CD4-positive, alpha-beta T cell treated with Interleukin-12 subunit alpha and Interleukin-12 subunit beta, for 1 hour (primary cell): ENCODE measurements around the gene ANKMY2.
"Not testable (repeated sequence)": the region's sequence is repeated elsewhere in the genome, so short reads cannot be mapped to it uniquely, and the experiment has no call there.

Experiments
- DNase-seq: peaks from one replicate; pipeline ENCODE4 v3.0.0-alpha.2; 2020

The ANKMY2 gene

DNA sequence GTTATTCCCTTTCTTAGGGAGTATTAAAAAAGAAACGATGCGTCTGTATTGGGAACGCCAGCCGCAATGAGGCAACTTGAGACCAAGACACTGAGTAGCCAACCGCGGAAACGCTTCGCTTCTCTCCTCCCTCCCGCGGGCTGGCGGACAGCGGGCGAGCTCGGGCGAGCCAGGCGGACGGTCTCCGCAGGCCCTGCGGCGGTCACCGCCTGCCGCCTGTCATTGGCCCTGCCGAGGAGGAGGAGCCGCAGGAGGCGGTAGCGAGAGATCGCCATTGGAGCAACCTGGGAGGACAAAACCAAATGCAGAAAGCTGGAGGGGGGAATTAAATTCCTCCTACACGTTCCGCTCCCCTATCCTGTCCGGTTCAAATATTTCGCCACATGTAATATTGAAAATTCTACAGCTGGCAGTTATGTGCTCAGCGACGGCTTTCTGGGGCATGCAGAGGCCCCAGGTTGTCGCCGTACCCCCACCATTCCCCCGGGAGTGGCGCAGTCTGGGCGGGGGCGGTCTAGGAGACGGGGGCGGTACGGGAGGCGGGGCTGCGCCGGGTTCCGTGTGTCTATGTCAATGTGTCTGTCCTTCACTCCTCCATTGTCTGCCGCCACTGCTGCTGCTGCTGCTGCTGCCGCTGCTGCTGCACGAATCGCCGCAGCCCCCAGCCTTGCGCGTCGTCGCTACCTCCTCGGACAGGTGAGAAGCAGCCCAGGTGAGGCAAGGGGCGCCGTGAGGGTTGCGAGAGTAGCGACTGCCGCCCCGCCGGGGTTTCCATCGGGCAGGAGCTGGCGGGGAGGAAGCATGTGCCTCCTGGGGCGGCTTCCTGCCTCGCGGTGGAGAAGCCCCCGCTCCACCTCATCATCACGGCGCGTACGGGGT lies at the start of gene ANKMY2, which contains the start of gene BZW2:
Gene ANKMY2, minus strand, starts transcription at position 162 of the 879 bp plus-strand sequence. CDS start 181 bp downstream, outside the sequence.
Gene BZW2, plus strand, starts transcription at position 589 of the 879 bp plus-strand sequence. CDS start 19,263 bp downstream, outside the sequence.
- DNase-seq = peak; percentile 93

GRCh38 chr7:16694806-16695205 lies 49.3 kb upstream of the ANKMY2 start:
- no peak for DNase-seq

DNA sequence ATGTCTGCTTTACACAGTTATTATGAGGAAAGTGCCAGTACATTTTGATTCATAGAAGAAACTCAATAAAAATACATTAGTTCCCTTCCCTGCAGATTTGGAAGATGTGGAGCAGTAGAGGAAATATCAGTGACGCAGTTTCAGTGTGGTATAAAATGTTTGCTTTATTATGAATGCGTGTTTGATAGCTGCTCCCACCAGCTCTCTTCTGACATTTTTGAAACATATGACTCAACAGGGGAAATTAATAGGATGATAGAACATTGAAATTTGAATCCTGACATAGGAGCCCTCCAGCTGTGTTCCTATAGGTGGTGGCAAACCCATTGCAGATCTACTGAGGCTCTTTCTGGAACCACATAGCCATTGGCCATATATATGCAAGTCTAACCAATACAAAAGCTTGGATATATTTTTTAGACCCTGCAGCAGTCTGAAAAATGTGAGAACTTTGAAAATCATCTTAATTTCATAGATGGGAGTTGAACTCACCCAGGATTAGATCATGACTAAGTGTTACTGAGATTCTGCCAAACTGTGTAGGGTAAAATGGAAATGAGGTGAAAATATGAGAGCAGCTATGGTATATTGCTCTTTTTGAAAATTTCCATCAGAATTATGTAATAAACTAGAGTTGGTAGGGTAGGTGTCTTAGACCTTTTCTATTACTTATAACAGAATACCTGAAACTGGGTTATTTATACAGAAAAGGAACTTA lies 48.2 kb upstream of the ANKMY2 start:
- DNase-seq = no peak

- DNase-seq = no peak
Observed at GRCh38 chr7:16691241-16691640, 45.7 kb upstream of the ANKMY2 start.

GRCh38 chr7:16688249-16688648 lies 42.7 kb upstream of the ANKMY2 start:
- DNase-seq = no peak

DNA sequence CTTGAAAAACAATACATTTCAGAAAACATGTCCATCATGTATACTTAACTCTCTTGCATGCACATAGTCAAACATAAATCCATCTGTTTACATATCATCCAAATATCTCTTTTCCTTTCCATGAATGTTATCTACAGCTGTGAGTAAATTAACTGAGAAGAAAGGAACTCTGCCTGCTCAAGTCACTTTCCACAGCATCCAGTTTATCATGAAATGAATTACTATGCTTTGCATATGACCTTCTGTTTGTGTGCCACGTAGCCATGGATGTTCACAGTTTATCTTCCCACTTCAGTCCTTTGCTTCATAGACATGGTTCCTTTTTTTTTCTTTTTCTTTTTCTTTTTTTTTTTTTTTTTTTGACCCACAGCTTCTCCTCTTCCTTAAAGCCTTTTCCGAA lies 40.0 kb upstream of the ANKMY2 start:
- no peak for DNase-seq

DNA sequence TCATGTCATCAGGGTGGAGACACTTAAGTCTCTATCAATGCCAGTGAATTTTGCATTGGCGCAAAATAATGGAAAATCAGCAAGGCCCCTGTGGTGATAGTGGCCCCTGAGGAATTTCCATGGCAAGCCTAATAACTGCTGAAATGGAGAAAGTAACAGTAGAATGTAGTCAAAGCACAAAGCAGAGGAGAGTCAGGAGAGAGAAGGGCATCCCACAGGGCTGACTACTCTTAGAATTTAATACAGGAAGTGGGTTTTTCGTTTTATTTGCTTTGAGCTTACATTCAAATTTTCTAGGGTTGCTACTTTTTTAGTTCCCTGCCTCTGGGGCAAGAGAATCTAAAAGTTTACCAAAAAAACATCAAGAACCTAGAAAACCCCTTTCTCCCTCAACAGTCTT lies 39.4 kb upstream of the ANKMY2 start:
- no peak for DNase-seq

- DNase-seq = not testable (repeated sequence)
Observed at GRCh38 chr7:16678645-16679566, 33.4 kb upstream of the ANKMY2 start.

DNA sequence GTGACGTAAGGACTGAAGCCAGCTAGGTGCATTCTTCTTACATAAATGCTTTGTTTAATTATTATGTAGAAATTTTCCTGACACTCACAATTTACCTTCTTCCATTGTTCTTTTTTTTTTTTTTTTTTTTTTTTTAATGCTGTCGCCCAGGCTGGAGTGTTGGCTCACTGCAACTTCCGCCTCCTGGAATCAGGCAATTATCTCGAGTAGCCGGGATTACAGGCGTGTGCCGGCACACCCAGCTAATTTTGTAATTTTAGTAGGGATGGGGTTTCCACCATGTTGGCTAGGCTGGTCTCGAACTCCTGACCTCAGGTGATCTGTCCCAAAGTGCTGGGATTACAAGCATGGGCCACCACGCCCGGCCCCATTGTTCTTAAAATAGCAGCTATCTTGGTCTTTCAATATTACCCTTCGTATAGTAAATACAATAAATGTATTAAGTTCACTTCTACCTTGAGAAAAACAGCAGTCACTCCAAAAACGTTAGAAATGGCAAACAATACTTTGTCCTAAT lies 32.5 kb upstream of the ANKMY2 start:
- DNase-seq = no peak

DNA sequence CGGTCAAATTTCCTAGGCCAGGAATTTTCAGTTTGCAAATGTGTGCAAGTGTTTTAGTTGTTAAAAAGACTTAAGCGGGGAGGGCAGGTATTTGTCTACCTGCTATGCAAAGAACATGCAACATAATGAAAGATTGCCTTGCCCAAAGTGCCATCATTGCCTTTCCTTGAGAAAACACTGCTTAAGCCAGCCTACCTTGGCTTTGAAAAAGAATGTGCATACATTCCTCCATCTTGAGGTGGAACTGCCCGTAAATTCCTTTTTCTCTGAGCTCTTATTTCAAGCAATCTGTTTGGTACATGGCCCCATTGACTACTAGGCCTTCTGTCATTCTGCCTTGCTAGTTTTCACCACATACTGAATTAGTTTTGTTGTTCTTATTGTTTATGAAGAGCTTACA lies 29.7 kb upstream of the ANKMY2 start:
- no peak for DNase-seq

DNA sequence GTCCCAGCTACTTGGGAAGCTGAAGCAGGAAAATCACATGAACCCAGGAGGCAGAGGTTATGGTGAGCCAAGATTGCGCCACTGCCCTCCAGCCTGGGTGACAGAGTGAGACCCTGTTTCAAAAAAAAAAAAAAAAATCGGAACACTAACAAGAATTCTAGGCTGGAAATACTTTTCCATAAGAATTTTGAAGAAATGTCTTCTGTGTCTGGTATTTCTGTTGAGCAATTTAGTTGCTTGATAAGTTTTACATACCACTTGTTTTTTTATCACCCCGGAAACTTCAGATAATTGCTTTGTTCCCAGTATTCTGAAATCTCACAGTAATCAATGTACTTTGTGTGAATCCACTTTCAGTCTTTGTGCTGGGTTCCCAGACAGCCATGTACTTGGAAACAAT lies 26.3 kb upstream of the ANKMY2 start:
- DNase-seq = no peak

GRCh38 chr7:16670731-16671344 lies 25.3 kb upstream of the ANKMY2 start:
- DNase-seq = no peak

- DNase-seq = no peak
Observed at GRCh38 chr7:16670021-16670420, 24.5 kb upstream of the ANKMY2 start.

DNA sequence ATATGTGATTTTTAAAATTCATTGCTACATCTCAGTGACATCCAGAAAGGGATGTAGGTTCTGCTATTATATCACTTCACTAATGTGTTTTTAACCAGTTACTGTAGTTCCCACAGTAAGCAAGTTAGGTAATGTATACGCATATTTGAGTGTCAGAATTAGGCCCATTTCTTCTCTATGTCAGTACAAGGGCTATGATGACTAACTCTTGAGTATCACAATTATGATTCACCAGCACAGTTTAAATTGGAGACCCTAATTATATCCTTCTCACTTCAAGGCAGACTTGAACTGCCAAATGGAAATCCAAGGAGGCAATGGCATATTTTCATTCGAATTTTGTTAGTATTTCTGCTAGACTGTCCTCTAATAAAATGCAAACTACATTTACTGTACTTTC lies 24.0 kb upstream of the ANKMY2 start:
- DNase-seq = no peak

- DNase-seq = no peak
Observed at GRCh38 chr7:16668978-16669377, 23.4 kb upstream of the ANKMY2 start.

- DNase-seq = no peak
Observed at GRCh38 chr7:16668049-16668858, 22.7 kb upstream of the ANKMY2 start.

DNA sequence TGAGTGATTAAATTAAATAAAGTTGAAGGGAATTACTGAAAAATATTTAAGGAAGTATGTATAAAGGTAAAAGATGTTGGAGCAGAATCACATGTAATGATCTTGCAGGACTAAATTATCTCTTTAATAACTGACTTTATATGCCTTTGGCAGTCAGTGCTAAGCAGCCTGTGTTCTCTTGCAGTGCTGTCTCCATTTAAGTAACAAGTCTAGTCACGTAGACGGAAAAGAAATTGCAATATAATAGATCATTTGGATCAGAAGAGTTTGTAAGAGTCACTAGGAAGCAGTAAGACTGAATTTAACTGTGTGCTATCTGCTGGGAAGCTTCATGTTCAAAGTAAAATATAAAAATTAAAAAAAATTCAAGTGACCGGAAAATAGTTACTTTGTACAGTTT lies 21.8 kb upstream of the ANKMY2 start:
- no peak for DNase-seq

DNA sequence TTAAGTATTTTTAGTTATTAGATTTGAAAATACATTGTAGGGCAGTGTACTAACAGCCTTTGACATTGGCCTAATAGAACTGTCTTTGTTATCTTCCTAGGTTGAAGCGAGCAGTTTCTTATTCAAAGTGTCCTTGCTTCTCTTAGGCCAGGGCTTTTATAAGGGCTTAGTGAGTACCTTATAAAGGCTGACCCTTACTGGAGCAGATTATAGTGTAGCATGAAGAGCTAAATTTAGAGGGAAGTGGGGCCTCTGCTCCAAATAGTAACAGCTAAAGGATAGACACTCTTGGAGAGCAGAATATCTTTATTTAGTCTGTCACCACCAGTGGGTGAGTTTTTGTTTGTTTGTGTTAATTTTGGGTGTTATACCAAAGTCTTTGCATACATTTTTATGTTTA lies 16.4 kb upstream of the ANKMY2 start:
- DNase-seq = no peak

DNA sequence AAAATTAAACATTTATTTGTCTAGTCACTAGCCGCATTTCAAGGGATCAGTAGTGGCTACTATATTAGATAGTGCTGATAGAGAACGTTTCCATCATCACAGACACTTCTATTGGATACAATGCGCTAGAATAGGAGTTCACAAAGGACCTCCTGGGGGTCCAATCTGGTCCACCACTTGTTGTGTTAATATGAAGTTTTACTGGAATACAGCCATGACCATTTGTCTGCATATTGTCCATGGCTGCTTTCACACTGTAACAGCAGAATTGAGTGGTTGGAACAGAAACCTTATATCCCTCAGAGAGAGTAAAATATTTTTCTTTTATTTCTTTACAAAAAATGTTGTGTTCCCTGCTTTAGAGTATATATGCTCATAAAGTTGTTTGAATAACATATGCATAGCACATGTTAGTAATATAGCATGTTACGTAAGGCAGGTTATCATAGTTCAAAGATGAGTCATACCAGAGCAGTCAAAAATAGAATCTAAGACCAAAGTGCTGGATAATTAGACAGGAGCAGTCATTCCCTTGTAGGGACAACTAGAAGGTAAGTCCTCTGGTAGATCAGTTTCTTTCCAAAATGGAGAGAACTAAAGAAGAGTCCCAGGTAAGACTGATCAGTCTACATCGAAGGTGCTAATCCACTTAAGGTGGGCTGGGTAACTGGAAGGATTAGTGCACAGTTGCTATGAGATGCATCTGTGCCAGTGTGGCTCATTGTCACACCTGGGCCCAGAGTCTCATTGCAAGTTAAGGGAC lies 15.3 kb upstream of the ANKMY2 start:
- no peak for DNase-seq

DNA sequence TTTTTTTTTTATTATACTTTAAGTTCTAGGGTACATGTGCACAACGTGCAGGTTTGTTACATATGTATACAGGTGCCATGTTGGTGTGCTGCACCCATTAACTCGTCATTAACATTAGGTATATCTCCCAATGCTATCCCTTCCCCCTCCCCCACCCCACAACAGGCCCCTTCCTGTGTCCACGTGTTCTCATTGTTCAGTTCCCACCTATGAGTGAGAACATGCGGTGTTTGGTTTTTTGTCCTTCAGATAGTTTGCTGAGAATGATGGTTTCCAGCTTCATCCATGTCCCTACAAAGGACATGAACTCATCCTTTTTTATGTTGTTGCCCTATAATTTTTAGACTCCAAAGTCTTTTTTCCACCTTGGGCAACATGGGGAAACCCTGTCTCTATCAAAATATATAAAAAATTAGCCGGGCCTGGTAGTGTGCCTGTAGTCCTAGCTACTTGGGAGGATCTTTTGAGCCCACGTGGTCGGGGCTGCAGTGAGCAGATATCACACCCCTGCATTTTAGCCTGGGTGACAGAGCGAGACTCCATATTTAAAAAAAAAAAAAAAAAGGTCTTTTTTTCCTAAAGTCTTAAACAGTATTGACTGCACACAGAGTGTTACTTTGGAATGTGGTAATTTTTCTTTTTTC lies 14.4 kb upstream of the ANKMY2 start:
- not testable (repeated sequence) for DNase-seq
